SK-N-SH treated with all-trans-retinoic acid at 6 μM for 48 hours (cell line): Measurements from ENCODE around the gene TOM1L2.

Experiments
- ATAC-seq: fragments of 200-7000 bp; cut with Tn5 transposase; 3 replicates; pipeline ENCODE4 v1.9.1; 2020; ENCODE audit warnings: mild to moderate bottlenecking, moderate library complexity
- ARNTL ChIP-seq: fragments of 450-650 bp; formaldehyde crosslinking; IDR thresholded peaks from 2 replicates; pipeline ENCODE4 v1.5.0; 2020; ENCODE audit warnings: low read depth, mild to moderate bottlenecking, moderate library complexity, borderline replicate concordance
- BACH2 ChIP-seq: fragments of 250-450 bp; sonication (Bioruptor Pico); IDR thresholded peaks from 2 replicates; pipeline ENCODE4 v1.9.0; 2021; ENCODE audit warnings: mild to moderate bottlenecking, borderline replicate concordance
- CREB5 ChIP-seq: fragments of 250-450 bp; sonication (Bioruptor Pico); IDR thresholded peaks from 2 replicates; pipeline ENCODE4 v1.5.1; 2020; ENCODE audit warnings: low read depth, mild to moderate bottlenecking, moderate library complexity
- CSDC2 ChIP-seq: fragments of 250-450 bp; sonication (Bioruptor Pico); IDR thresholded peaks from 2 replicates; pipeline ENCODE4 v1.5.0; 2020; ENCODE audit warnings: mild to moderate bottlenecking, moderate library complexity
- CSRNP3 ChIP-seq: fragments of 250-450 bp; sonication (Bioruptor Pico); IDR thresholded peaks from 2 replicates; pipeline ENCODE4 v1.5.1; 2021; ENCODE audit warnings: mild to moderate bottlenecking, moderate library complexity
- GLIS3 ChIP-seq: fragments of 250-450 bp; sonication (Bioruptor Pico); IDR thresholded peaks from 2 replicates; pipeline ENCODE4 v1.5.0; 2020; ENCODE audit warnings: mild to moderate bottlenecking, moderate library complexity
- ISL1 ChIP-seq: fragments of 250-450 bp; sonication (Bioruptor Pico); IDR thresholded peaks from 2 replicates; pipeline ENCODE4 v2.1.2; 2022; ENCODE audit warnings: mild to moderate bottlenecking, moderate library complexity
- OSR1 ChIP-seq: fragments of 250-450 bp; sonication (Bioruptor Pico); IDR thresholded peaks from 2 replicates; pipeline ENCODE4 v1.8.0; 2022; ENCODE audit warnings: moderate library complexity, mild to moderate bottlenecking, inconsistent platforms
- PPARA ChIP-seq: fragments of 250-450 bp; sonication (Bioruptor Pico); IDR thresholded peaks from 2 replicates; pipeline ENCODE4 v1.5.0; 2020; ENCODE audit warnings: mild to moderate bottlenecking, borderline replicate concordance
- RARB ChIP-seq: fragments of 250-450 bp; sonication (Bioruptor Pico); IDR thresholded peaks from 2 replicates; pipeline ENCODE4 v1.8.0; 2021; ENCODE audit warnings: mild to moderate bottlenecking, moderate library complexity
- SNAI2 ChIP-seq: fragments of 250-450 bp; sonication (Bioruptor Pico); IDR thresholded peaks from 2 replicates; pipeline ENCODE4 v1.5.0; 2020; ENCODE audit warnings: mild to moderate bottlenecking, moderate library complexity
- TCF4 ChIP-seq: fragments of 250-450 bp; sonication (Bioruptor Pico); IDR thresholded peaks from 2 replicates; pipeline ENCODE4 v1.8.0; 2021; ENCODE audit warnings: mild to moderate bottlenecking, moderate library complexity, borderline replicate concordance
- TOX ChIP-seq: fragments of 250-450 bp; sonication (Bioruptor Pico); IDR thresholded peaks from 2 replicates; pipeline ENCODE4 v1.8.0; 2021; ENCODE audit warnings: mild to moderate bottlenecking, moderate library complexity, borderline replicate concordance
- TSHZ2 ChIP-seq: fragments of 250-450 bp; sonication (Bioruptor Pico); IDR thresholded peaks from 2 replicates; pipeline ENCODE4 v1.5.0; 2020; ENCODE audit warnings: mild to moderate bottlenecking, moderate library complexity
- ZFP30 ChIP-seq: fragments of 450-650 bp; formaldehyde crosslinking; IDR thresholded peaks from 2 replicates; pipeline ENCODE4 v1.5.0; 2022; ENCODE audit warnings: mild to moderate bottlenecking, moderate library complexity
- ZNF565 ChIP-seq: fragments of 450-650 bp; formaldehyde crosslinking; conservative IDR thresholded peaks from 2 replicates; pipeline ENCODE4 v1.5.0; 2020; ENCODE audit warnings: low read depth, mild to moderate bottlenecking, moderate library complexity
- ZNF70 ChIP-seq: fragments of 450-650 bp; formaldehyde crosslinking; IDR thresholded peaks from 2 replicates; pipeline ENCODE4 v1.5.0; 2020; ENCODE audit warnings: mild to moderate bottlenecking, moderate library complexity
- ZNF8 ChIP-seq: fragments of 450-650 bp; formaldehyde crosslinking; IDR thresholded peaks from 2 replicates; pipeline ENCODE4 v1.5.0; 2020; ENCODE audit warnings: mild to moderate bottlenecking, moderate library complexity

Gene TOM1L2

GRCh38 chr17:17846645-17847044 lies 125.6 kb downstream of the TOM1L2 start:
- no peak for ATAC-seq
- TF ChIP-seq CSDC2 (no peak), PPARA (CRISPR knock-in tag) (no peak), ZNF565 (no peak), TCF4 (CRISPR knock-in tag) (no peak), ZNF70 (no peak), GLIS3 (CRISPR knock-in tag) (no peak), ZNF8 (CRISPR knock-in tag) (no peak), OSR1 (CRISPR knock-in tag) (no peak), BACH2 (CRISPR knock-in tag) (no peak), ISL1 (CRISPR knock-in tag) (no peak), ARNTL (CRISPR knock-in tag) (no peak)

GRCh38 chr17:17846003-17846402 lies 126.2 kb downstream of the TOM1L2 start:
- ATAC-seq: no peak
- TF ChIP-seq ZNF70 (no peak), OSR1 (CRISPR knock-in tag) (no peak), SNAI2 (no peak), ISL1 (CRISPR knock-in tag) (no peak), CREB5 (CRISPR knock-in tag) (no peak), CSRNP3 (CRISPR knock-in tag) (no peak), CSDC2 (no peak), ZFP30 (no peak), TCF4 (CRISPR knock-in tag) (no peak), RARB (CRISPR knock-in tag) (no peak)

GRCh38 chr17:17845046-17845775 lies 127.0 kb downstream of the TOM1L2 start:
- no peak for ATAC-seq
- TF ChIP-seq TCF4 (CRISPR knock-in tag): no peak
- TF ChIP-seq ARNTL (CRISPR knock-in tag): no peak
- no peak for TF ChIP-seq SNAI2
- no peak for TF ChIP-seq CREB5 (CRISPR knock-in tag)
- no peak for TF ChIP-seq ZNF70

GRCh38 chr17:17844500-17844899 lies 127.7 kb downstream of the TOM1L2 start:
- TF ChIP-seq PPARA (CRISPR knock-in tag) (no peak), ZNF565 (no peak), ZFP30 (no peak), RARB (CRISPR knock-in tag) (no peak)
- no peak for ATAC-seq

GRCh38 chr17:17844079-17844478 lies 128.1 kb downstream of the TOM1L2 start:
- no peak for TF ChIP-seq SNAI2
- no peak for TF ChIP-seq ISL1 (CRISPR knock-in tag)
- no peak for TF ChIP-seq PPARA (CRISPR knock-in tag)
- no peak for TF ChIP-seq ZNF8 (CRISPR knock-in tag)
- TF ChIP-seq TCF4 (CRISPR knock-in tag): no peak
- TF ChIP-seq, all 23 proteins: peak for 0
- ATAC-seq: no peak

- no peak for TF ChIP-seq TOX (CRISPR knock-in tag)
- no peak for TF ChIP-seq GLIS3 (CRISPR knock-in tag)
- TF ChIP-seq TSHZ2 (CRISPR knock-in tag): no peak
- no peak for ATAC-seq
Measured at GRCh38 chr17:17843096-17843495, 129.1 kb downstream of the TOM1L2 start.
